CD8-positive, alpha-beta memory T cell (primary cell): Measurements from ENCODE around the gene C1orf35. TPM values are rescaled to one million over a fixed set of nuclear protein-coding genes. Genes with fewer than 3 reads are reported as not detected.

Source experiments
- CTCF ChIA-PET: fragments of 350-600 bp; sonication (Branson Sonifier 250); formaldehyde crosslinking; loops from one replicate; lab custom pipeline; 2021; ENCODE audit warnings: antibody characterized with exemption; lab: Charles Lee
- POLR2A ChIA-PET: fragments of 350-600 bp; sonication (Branson Sonifier 250); formaldehyde crosslinking; loops from one replicate; lab custom pipeline; 2021; ENCODE audit warnings: antibody characterized with exemption; lab: Charles Lee
- DNase-seq, 5 donors: peaks; one replicate each; pipeline versions ENCODE4 v3.0.0 to v3.0.0-alpha.2; 2020 to 2022; ENCODE audit warnings: mixed read lengths in 1 of 5
- H3K27ac ChIP-seq: one replicate; pipeline ENCODE4 v1.7.0; 2013; ENCODE audit warnings: low read depth, mild to moderate bottlenecking, low read length, moderate library complexity
- H3K27me3 ChIP-seq: 2 replicates; pipeline ENCODE4 v1.7.0; 2013; ENCODE audit warnings: low read length, mild to moderate bottlenecking; ENCODE audit not compliant: insufficient read depth, poor library complexity, severe bottlenecking
- H3K36me3 ChIP-seq: 2 replicates; pipeline ENCODE4 v1.7.0; 2013; ENCODE audit warnings: mild to moderate bottlenecking, low read length, moderate library complexity; ENCODE audit not compliant: insufficient read depth
- H3K4me1 ChIP-seq: 2 replicates; pipeline ENCODE4 v1.7.0; 2013; ENCODE audit warnings: mild to moderate bottlenecking, low read length, moderate library complexity; ENCODE audit not compliant: insufficient read depth
- H3K4me3 ChIP-seq: 2 replicates; pipeline ENCODE4 v1.7.0; 2013; ENCODE audit warnings: mild to moderate bottlenecking, low read length
- H3K9me3 ChIP-seq: 2 replicates; pipeline ENCODE4 v1.7.0; 2013; ENCODE audit warnings: mild to moderate bottlenecking, low read length
- H3K27ac Mint-ChIP-seq, 8 donors: one replicate each; pipeline ENCODE4 v1.8.0; 2020 to 2021; ENCODE audit warnings: mixed read lengths in 8 of 8, mild to moderate bottlenecking in 6 of 8, inconsistent platforms in 3 of 8, moderate library complexity in 3 of 8
- H3K27me3 Mint-ChIP-seq, 2 donors: one replicate each; pipeline ENCODE4 v1.8.0; 2020 to 2021; ENCODE audit warnings: mixed read lengths in 2 of 2, mild to moderate bottlenecking in 1 of 2, moderate library complexity in 1 of 2
- H3K36me3 Mint-ChIP-seq, 3 donors: one replicate each; pipeline ENCODE4 v1.8.0; 2020 to 2021; ENCODE audit warnings: mixed read lengths in 3 of 3, inconsistent platforms in 1 of 3, mild to moderate bottlenecking in 1 of 3
- H3K4me1 Mint-ChIP-seq, 3 donors: one replicate each; pipeline ENCODE4 v1.8.0; 2020 to 2021; ENCODE audit warnings: mixed read lengths in 3 of 3, inconsistent platforms in 1 of 3, mild to moderate bottlenecking in 1 of 3
- H3K4me3 Mint-ChIP-seq, 7 donors: one replicate each; pipeline ENCODE4 v1.8.0; 2020 to 2021; ENCODE audit warnings: mixed read lengths in 7 of 7, mild to moderate bottlenecking in 6 of 7, moderate library complexity in 4 of 7, inconsistent platforms in 2 of 7
- H3K9me3 Mint-ChIP-seq, 5 donors: one replicate each; pipeline ENCODE4 v1.8.0; 2020 to 2022; ENCODE audit warnings: mixed read lengths in 5 of 5, mild to moderate bottlenecking in 3 of 5, moderate library complexity in 2 of 5, inconsistent platforms in 1 of 5
- polyA plus RNA-seq: library from polyadenylated mRNA; unstranded; fragments of 300-500 nt; fragmentation: Illumina TruSeq; gene quantifications from one replicate; pipeline ENCODE4 v1.2.3, GENCODE V29; 2021
- total RNA-seq, 2 experiments: library from RNA; stranded (reverse); gene quantifications; one replicate each; pipeline ENCODE4 v1.2.3, GENCODE V29; 2021

Gene C1orf35
- total and polyA plus RNA-seq, 3 experiments from 2014 or later, result 21.4 to 29.2 (median 28.7) TPM

DNA sequence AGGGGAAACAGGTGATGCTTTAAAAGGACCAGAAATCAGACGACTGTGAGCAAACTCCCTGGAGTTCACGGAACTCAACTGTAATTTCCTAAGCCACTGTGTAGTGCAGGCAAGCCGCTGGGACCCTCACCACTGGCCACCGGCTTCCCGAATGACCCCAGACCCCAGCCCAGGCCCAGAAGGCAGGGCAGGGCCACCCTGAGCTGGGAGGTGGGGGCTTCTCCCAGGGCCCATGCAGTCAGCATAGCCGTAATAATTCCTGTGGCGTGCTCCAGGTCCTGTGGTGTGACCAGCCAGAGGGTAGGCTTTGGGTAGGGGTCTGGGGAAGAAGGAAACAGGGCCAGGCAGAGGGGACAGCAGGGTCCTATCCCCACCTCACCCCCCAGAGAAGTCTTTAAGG, 24.1 kb downstream of the C1orf35 start:
- H3K36me3 ChIP-seq, result peaks cover 6% of the 10 kb centered on the region
- ChIA-PET CTCF (interaction anchor here (0.6 kb wide), 1 partner anchor 19 kb away, joined by 3 read pairs; no protein-coding TSS in a partner anchor), POLR2A (no interaction called here)
- no peaks in the 10 kb centered on the region for H3K9me3 ChIP-seq
- H3K4me1 ChIP-seq, result peaks cover 12% of the 10 kb centered on the region
- H3K4me3 Mint-ChIP-seq, result peak overlapping the region in 2 of 7 donors; percentile 40 to 78
- H3K27me3 Mint-ChIP-seq, result no peaks in the 10 kb centered on the region
- no peak overlapping the region for H3K4me3 ChIP-seq
- no peaks in the 10 kb centered on the region for H3K9me3 Mint-ChIP-seq
- H3K27ac Mint-ChIP-seq, result peak overlapping the region in 1 of 8 donors; percentile 81
- H3K36me3 Mint-ChIP-seq, result peaks cover 0 to 9% (median 0%) of the 10 kb centered on the region in 3 donors
- H3K27me3 ChIP-seq, result no peaks in the 10 kb centered on the region
- DNase-seq, result peak in 1 of 5 donors; percentile 18
- peaks cover 16 to 40% (median 17%) of the 10 kb centered on the region in 3 donors for H3K4me1 Mint-ChIP-seq
- H3K27ac ChIP-seq, result no peak overlapping the region

GRCh38 chr1:228077565-228078330, 25.4 kb downstream of the C1orf35 start:
- POLR2A ChIA-PET, result no interaction called here
- no peak overlapping the region for H3K27ac ChIP-seq
- no peaks in the 10 kb centered on the region for H3K9me3 ChIP-seq
- Mint-ChIP-seq H3K27ac (peak overlapping the region in 2 of 8 donors; percentile 14 to 47), H3K27me3 (no peaks in the 10 kb centered on the region), H3K4me1 (peaks cover 8 to 38% (median 13%) of the 10 kb centered on the region in 3 donors), H3K4me3 (peak overlapping the region in 1 of 7 donors; percentile 27), H3K36me3 (no peaks in the 10 kb centered on the region), H3K9me3 (no peaks in the 10 kb centered on the region)
- H3K4me3 ChIP-seq, result no peak overlapping the region
- no peaks in the 10 kb centered on the region for H3K36me3 ChIP-seq
- CTCF ChIA-PET, result no interaction called here
- H3K4me1 ChIP-seq, result peaks cover 7% of the 10 kb centered on the region
- peak in 1 of 5 donors; percentile 31 for DNase-seq
- no peaks in the 10 kb centered on the region for H3K27me3 ChIP-seq

- CTCF ChIA-PET, result no interaction called here
- Histone ChIP-seq H3K36me3 (no peaks in the 10 kb centered on the region), H3K4me1 (peaks cover 7% of the 10 kb centered on the region), H3K27me3 (no peaks in the 10 kb centered on the region), H3K4me3 (no peak overlapping the region), H3K27ac (no peak overlapping the region), H3K9me3 (no peaks in the 10 kb centered on the region)
- no peaks in the 10 kb centered on the region for H3K9me3 Mint-ChIP-seq
- H3K4me3 Mint-ChIP-seq, result peak overlapping the region in 1 of 7 donors; percentile 27
- POLR2A ChIA-PET, result no interaction called here
- peak overlapping the region in 3 of 8 donors; percentile 3 to 14 (median 9) for H3K27ac Mint-ChIP-seq
- H3K36me3 Mint-ChIP-seq, result no peaks in the 10 kb centered on the region
- peak in 1 of 5 donors; percentile 35 for DNase-seq
- no peaks in the 10 kb centered on the region for H3K27me3 Mint-ChIP-seq
- peaks cover 8 to 38% (median 13%) of the 10 kb centered on the region in 3 donors for H3K4me1 Mint-ChIP-seq
Observed at GRCh38 chr1:228076796-228077430, 26.2 kb downstream of the C1orf35 start.

DNA sequence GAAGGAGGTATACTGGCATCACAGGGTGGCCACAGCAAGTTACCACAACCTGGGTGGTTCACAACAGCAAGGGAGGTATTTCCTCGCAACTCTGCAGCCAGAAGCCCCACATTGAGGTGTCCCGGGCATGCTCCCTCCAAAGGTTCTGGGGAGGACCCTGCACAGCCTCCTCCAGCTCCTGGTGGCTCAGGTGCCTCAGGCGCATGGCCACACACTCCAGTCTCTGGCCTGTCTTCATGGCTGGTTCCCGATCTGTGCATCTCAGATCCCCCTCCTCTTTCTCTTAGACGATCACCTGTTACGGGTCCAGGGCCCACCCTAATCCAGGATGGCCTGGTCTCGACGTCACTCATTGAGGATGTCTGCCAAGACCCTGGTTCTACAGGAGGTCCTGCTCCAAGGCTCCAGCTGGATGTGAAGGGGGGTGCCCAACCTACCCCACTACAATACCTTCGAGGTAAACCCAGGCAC, 27.3 kb downstream of the C1orf35 start:
- Histone ChIP-seq H3K36me3 (no peaks in the 10 kb centered on the region), H3K9me3 (no peaks in the 10 kb centered on the region), H3K4me3 (no peak overlapping the region), H3K4me1 (no peaks in the 10 kb centered on the region), H3K27ac (no peak overlapping the region), H3K27me3 (no peaks in the 10 kb centered on the region)
- peaks cover 0 to 31% (median 7%) of the 10 kb centered on the region in 3 donors for H3K4me1 Mint-ChIP-seq
- no peaks in the 10 kb centered on the region for H3K27me3 Mint-ChIP-seq
- no peaks in the 10 kb centered on the region for H3K36me3 Mint-ChIP-seq
- DNase-seq, result peak in 1 of 5 donors; percentile 30
- H3K4me3 Mint-ChIP-seq, result no peak overlapping the region
- no peaks in the 10 kb centered on the region for H3K9me3 Mint-ChIP-seq
- POLR2A ChIA-PET, result no interaction called here
- peak overlapping the region in 2 of 8 donors; percentile 13 to 85 for H3K27ac Mint-ChIP-seq
- CTCF ChIA-PET, result no interaction called here

- no peaks in the 10 kb centered on the region for H3K4me1 ChIP-seq
- no peaks in the 10 kb centered on the region for H3K36me3 ChIP-seq
- no peak overlapping the region for H3K27ac Mint-ChIP-seq
- DNase-seq, result peak in 1 of 5 donors; percentile 43
- POLR2A ChIA-PET, result interaction anchor here (0.6 kb wide), 1 partner anchor 390 kb away, joined by 3 read pairs; no protein-coding TSS in a partner anchor
- no peak overlapping the region for H3K4me3 ChIP-seq
- H3K36me3 Mint-ChIP-seq, result no peaks in the 10 kb centered on the region
- no peaks in the 10 kb centered on the region for H3K27me3 ChIP-seq
- H3K4me1 Mint-ChIP-seq, result peaks cover 0 to 28% (median 7%) of the 10 kb centered on the region in 3 donors
- H3K9me3 Mint-ChIP-seq, result no peaks in the 10 kb centered on the region
- no peaks in the 10 kb centered on the region for H3K9me3 ChIP-seq
- no peak overlapping the region for H3K27ac ChIP-seq
- no peaks in the 10 kb centered on the region for H3K27me3 Mint-ChIP-seq
- no peak overlapping the region for H3K4me3 Mint-ChIP-seq
- CTCF ChIA-PET, result no interaction called here
Observed at GRCh38 chr1:228074954-228075730, 28.0 kb downstream of the C1orf35 start.

- Histone ChIP-seq H3K36me3 (no peaks in the 10 kb centered on the region), H3K27ac (no peak overlapping the region), H3K27me3 (no peaks in the 10 kb centered on the region), H3K4me3 (no peak overlapping the region), H3K4me1 (no peaks in the 10 kb centered on the region), H3K9me3 (no peaks in the 10 kb centered on the region)
- H3K4me1 Mint-ChIP-seq, result peaks cover 0 to 22% (median 4%) of the 10 kb centered on the region in 3 donors
- H3K27ac Mint-ChIP-seq, result peak overlapping the region in 1 of 8 donors; percentile 15
- peak in 1 of 5 donors; percentile 37 for DNase-seq
- H3K27me3 Mint-ChIP-seq, result no peaks in the 10 kb centered on the region
- H3K9me3 Mint-ChIP-seq, result no peaks in the 10 kb centered on the region
- H3K36me3 Mint-ChIP-seq, result no peaks in the 10 kb centered on the region
- ChIA-PET CTCF (no interaction called here), POLR2A (no interaction called here)
- no peak overlapping the region for H3K4me3 Mint-ChIP-seq
Observed at GRCh38 chr1:228073857-228074545, 29.1 kb downstream of the C1orf35 start.

DNA sequence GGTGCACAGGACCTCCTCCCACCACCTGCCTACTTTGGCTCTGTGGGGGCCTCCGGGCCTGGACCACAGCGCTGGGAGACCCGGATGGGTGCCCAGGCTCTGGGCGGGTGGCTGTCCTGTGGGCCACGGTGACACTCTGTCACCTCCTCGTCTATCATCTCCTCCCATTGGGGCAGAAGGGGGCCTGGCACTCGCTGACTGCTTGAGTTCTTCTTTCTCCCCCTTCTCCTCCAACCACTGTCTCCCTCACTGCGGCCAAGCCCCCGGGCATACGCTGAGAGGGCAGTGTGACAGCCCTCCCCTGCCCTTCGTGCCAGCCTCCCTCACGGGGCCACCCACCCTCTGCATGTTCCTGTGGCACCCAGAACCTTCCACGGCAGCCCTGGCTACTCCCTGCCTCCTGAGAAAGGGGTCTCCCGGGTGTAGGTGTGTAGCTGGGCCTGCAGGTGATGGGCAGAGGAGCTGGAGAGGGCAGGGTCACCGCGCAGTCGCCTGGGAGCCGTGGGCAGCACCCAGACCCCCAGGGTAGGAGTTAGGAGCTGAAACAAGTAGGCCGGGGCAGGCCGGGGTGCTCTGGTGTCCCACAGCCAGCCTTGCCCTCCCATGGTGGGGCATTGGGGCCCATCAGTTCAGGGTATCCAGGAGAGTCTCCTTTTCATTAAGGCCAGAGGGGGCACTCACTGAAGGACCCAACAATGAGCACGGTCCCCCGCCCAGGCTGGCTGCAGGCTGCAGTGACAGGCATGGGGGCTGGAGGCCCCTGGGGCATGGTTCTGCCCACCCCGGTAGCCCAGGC, 29.9 kb downstream of the C1orf35 start:
- H3K4me1 Mint-ChIP-seq, result peaks cover 0 to 18% (median 4%) of the 10 kb centered on the region in 3 donors
- Histone ChIP-seq H3K27me3 (no peaks in the 10 kb centered on the region), H3K27ac (no peak overlapping the region), H3K4me1 (no peaks in the 10 kb centered on the region), H3K36me3 (no peaks in the 10 kb centered on the region), H3K4me3 (no peak overlapping the region), H3K9me3 (no peaks in the 10 kb centered on the region)
- POLR2A ChIA-PET, result no interaction called here
- H3K4me3 Mint-ChIP-seq, result no peak overlapping the region
- H3K9me3 Mint-ChIP-seq, result no peaks in the 10 kb centered on the region
- H3K27ac Mint-ChIP-seq, result no peak overlapping the region
- H3K27me3 Mint-ChIP-seq, result no peaks in the 10 kb centered on the region
- DNase-seq, result peak in 1 of 5 donors; percentile 21
- CTCF ChIA-PET, result no interaction called here
- no peaks in the 10 kb centered on the region for H3K36me3 Mint-ChIP-seq
